ENCODE results near the gene PAFAH1B1.

PAFAH1B1 gene

GRCh38 chr17:2580661-2581060 is 12.8 kb upstream of the PAFAH1B1 start:
- H3K4me3 ChIP-seq (ENCODE audit: low read length): no peak overlapping the region
- no peak overlapping the region for H2AFZ ChIP-seq (ENCODE audit: low read depth, low read length)
- no peaks in the 10 kb centered on the region for H3K36me3 ChIP-seq (replicated peaks; ENCODE audit: low read depth, low read length)
- no peaks in the 10 kb centered on the region for H4K20me1 ChIP-seq (ENCODE audit: insufficient read depth, low read length)
- no peak overlapping the region for H3K4me2 ChIP-seq (ENCODE audit: low read length)
- H3K27ac ChIP-seq (ENCODE audit: low read length): no peak overlapping the region
- H3K9ac ChIP-seq (ENCODE audit: low read length): no peak overlapping the region
- no peaks in the 10 kb centered on the region for H3K9me3 ChIP-seq (ENCODE audit: insufficient read depth, low read length)
- no peaks in the 10 kb centered on the region for H3K4me1 ChIP-seq (ENCODE audit: low read length)
- no peaks in the 10 kb centered on the region for H3K27me3 ChIP-seq (ENCODE audit: low read depth, low read length)
- TF ChIP-seq EZH2phosphoT487 (IDR thresholded peaks at IDR 0.05; ENCODE audit: low read depth): no peak
- no peak for TF ChIP-seq CTCF (IDR thresholded peaks at IDR 0.05; ENCODE audit: low read depth, low read length)
- H3K79me2 ChIP-seq (ENCODE audit: low read length): no peaks in the 10 kb centered on the region

- Histone ChIP-seq H3K9ac (ENCODE audit: low read length) (no peak overlapping the region), H3K27ac (ENCODE audit: low read length) (no peak overlapping the region), H3K36me3 (replicated peaks; ENCODE audit: low read depth, low read length) (no peaks in the 10 kb centered on the region), H3K79me2 (ENCODE audit: low read length) (no peaks in the 10 kb centered on the region), H3K4me3 (ENCODE audit: low read length) (no peak overlapping the region), H3K4me2 (ENCODE audit: low read length) (no peak overlapping the region), H2AFZ (ENCODE audit: low read depth, low read length) (no peak overlapping the region), H3K27me3 (ENCODE audit: low read depth, low read length) (no peaks in the 10 kb centered on the region), H3K4me1 (ENCODE audit: low read length) (no peaks in the 10 kb centered on the region), H4K20me1 (ENCODE audit: insufficient read depth, low read length) (no peaks in the 10 kb centered on the region), H3K9me3 (ENCODE audit: insufficient read depth, low read length) (no peaks in the 10 kb centered on the region)
- no peak for TF ChIP-seq CTCF (IDR thresholded peaks at IDR 0.05; ENCODE audit: low read depth, low read length)
- TF ChIP-seq EZH2phosphoT487 (IDR thresholded peaks at IDR 0.05; ENCODE audit: low read depth): no peak
These were observed 11.0 kb upstream of the PAFAH1B1 start for GRCh38 chr17:2582493-2582892.

GRCh38 chr17:2591040-2591640 is 2.3 kb upstream of the PAFAH1B1 start:
- Histone ChIP-seq H2AFZ (ENCODE audit: low read depth, low read length) (no peak overlapping the region), H3K27me3 (ENCODE audit: low read depth, low read length) (no peaks in the 10 kb centered on the region), H3K9me3 (ENCODE audit: insufficient read depth, low read length) (no peaks in the 10 kb centered on the region)

More at GRCh38 chr17:2591040-2591640, 2.3 kb upstream of the PAFAH1B1 start:
- Histone ChIP-seq H3K4me3 (ENCODE audit: low read length) (no peak overlapping the region), H3K9ac (ENCODE audit: low read length) (no peak overlapping the region), H3K36me3 (replicated peaks; ENCODE audit: low read depth, low read length) (no peaks in the 10 kb centered on the region), H3K4me1 (ENCODE audit: low read length) (peaks cover 11% of the 10 kb centered on the region; the same call in 1 of the 2 replicates), H4K20me1 (ENCODE audit: insufficient read depth, low read length) (peaks cover 17% of the 10 kb centered on the region), H3K79me2 (ENCODE audit: low read length) (peaks cover 23% of the 10 kb centered on the region), H3K27ac (ENCODE audit: low read length) (no peak overlapping the region), H3K4me2 (ENCODE audit: low read length) (no peak overlapping the region)
- TF ChIP-seq EZH2phosphoT487 (IDR thresholded peaks at IDR 0.05; ENCODE audit: low read depth) (no peak), CTCF (IDR thresholded peaks at IDR 0.05; ENCODE audit: low read depth, low read length) (no peak)

Data from OCI-LY3 (cell line).